ENCODE data around the gene SP110.
"Not testable (repeated sequence)": the region's sequence is repeated elsewhere in the genome, so short reads cannot be mapped to it uniquely, and the experiment has no call there.

SP110 gene

GRCh38 chr2:230135130-230135525, 84.7 kb downstream of the SP110 start:
- Histone ChIP-seq H3K4me1 (ENCODE audit: control insufficient read depth, low read depth, low read length) (no peaks in the 10 kb centered on the region), H3K27me3 (ENCODE audit: control insufficient read depth, insufficient read depth, low read length) (no peaks in the 10 kb centered on the region), H3K9ac (ENCODE audit: low read length) (no peak overlapping the region), H3K4me3 (ENCODE audit: low read length) (no peak overlapping the region), H3K27ac (ENCODE audit: low read length) (no peak overlapping the region), H3K9me3 (ENCODE audit: control insufficient read depth, low read depth, low read length) (no peaks in the 10 kb centered on the region), H3K36me3 (ENCODE audit: control insufficient read depth, low read depth, low read length) (no peaks in the 10 kb centered on the region)

GRCh38 chr2:230134496-230135129, 85.2 kb downstream of the SP110 start:
- H3K9me3 ChIP-seq (ENCODE audit: control insufficient read depth, low read depth, low read length): no peaks in the 10 kb centered on the region
- no peak overlapping the region for H3K9ac ChIP-seq (ENCODE audit: low read length)
- H3K4me3 ChIP-seq (ENCODE audit: low read length): no peak overlapping the region
- no peaks in the 10 kb centered on the region for H3K36me3 ChIP-seq (ENCODE audit: control insufficient read depth, low read depth, low read length)
- no peaks in the 10 kb centered on the region for H3K27me3 ChIP-seq (ENCODE audit: control insufficient read depth, insufficient read depth, low read length)
- H3K27ac ChIP-seq (ENCODE audit: low read length): no peak overlapping the region
- H3K4me1 ChIP-seq (ENCODE audit: control insufficient read depth, low read depth, low read length): no peaks in the 10 kb centered on the region

DNA sequence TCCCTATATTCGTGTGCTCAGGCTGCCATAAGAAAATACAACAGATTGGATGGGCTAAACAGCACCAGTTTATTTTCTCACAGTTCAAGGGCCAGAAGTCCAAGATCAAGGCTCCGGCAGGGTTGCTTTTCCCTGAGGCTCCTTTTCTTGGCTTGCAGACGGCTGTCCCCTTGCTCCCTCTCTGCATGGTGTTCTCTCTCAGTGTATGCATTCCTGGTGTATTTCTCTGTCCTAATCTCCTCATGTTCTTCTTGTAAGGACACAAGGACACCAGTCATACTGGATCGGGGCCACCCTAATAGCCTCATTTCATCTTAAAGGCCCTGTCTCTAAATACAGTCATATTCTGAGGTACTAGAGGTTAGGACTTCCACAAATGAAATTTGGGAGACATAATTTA, 88.4 kb downstream of the SP110 start:
- no peaks in the 10 kb centered on the region for H3K27me3 ChIP-seq (ENCODE audit: control insufficient read depth, insufficient read depth, low read length)
- no peaks in the 10 kb centered on the region for H3K9me3 ChIP-seq (ENCODE audit: control insufficient read depth, low read depth, low read length)
- H3K4me3 ChIP-seq (ENCODE audit: low read length): no peak overlapping the region
- no peak overlapping the region for H3K27ac ChIP-seq (ENCODE audit: low read length)
- H3K4me1 ChIP-seq (ENCODE audit: control insufficient read depth, low read depth, low read length): no peaks in the 10 kb centered on the region
- no peaks in the 10 kb centered on the region for H3K36me3 ChIP-seq (ENCODE audit: control insufficient read depth, low read depth, low read length)
- no peak overlapping the region for H3K9ac ChIP-seq (ENCODE audit: low read length)

- Histone ChIP-seq H3K36me3 (ENCODE audit: control insufficient read depth, low read depth, low read length) (no peaks in the 10 kb centered on the region), H3K27ac (ENCODE audit: low read length) (no peak overlapping the region), H3K9ac (ENCODE audit: low read length) (no peak overlapping the region), H3K27me3 (ENCODE audit: control insufficient read depth, insufficient read depth, low read length) (no peaks in the 10 kb centered on the region), H3K4me1 (ENCODE audit: control insufficient read depth, low read depth, low read length) (no peaks in the 10 kb centered on the region), H3K4me3 (ENCODE audit: low read length) (no peak overlapping the region), H3K9me3 (ENCODE audit: control insufficient read depth, low read depth, low read length) (no peaks in the 10 kb centered on the region)
These were observed 89.0 kb downstream of the SP110 start for GRCh38 chr2:230130668-230131364.

DNA sequence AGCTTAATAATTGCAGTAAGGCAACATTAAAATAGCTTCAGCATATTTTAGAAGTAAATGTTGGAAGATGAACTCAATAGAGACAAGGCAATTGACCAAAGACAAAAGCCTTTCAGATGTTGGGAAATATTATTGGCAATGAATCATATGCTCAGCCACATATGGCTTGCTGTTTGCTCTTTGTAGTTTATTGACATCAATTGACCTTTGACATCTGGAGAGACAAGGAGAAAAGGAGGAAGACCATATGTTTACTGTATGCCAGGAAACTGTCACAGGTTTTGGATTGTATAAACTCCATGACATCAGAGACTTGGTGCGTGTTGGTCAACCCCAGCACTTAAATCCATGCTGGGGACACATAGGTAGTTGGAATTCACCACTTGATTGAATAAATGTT, 90.4 kb downstream of the SP110 start:
- no peak overlapping the region for H3K9ac ChIP-seq (ENCODE audit: low read length)

DNA sequence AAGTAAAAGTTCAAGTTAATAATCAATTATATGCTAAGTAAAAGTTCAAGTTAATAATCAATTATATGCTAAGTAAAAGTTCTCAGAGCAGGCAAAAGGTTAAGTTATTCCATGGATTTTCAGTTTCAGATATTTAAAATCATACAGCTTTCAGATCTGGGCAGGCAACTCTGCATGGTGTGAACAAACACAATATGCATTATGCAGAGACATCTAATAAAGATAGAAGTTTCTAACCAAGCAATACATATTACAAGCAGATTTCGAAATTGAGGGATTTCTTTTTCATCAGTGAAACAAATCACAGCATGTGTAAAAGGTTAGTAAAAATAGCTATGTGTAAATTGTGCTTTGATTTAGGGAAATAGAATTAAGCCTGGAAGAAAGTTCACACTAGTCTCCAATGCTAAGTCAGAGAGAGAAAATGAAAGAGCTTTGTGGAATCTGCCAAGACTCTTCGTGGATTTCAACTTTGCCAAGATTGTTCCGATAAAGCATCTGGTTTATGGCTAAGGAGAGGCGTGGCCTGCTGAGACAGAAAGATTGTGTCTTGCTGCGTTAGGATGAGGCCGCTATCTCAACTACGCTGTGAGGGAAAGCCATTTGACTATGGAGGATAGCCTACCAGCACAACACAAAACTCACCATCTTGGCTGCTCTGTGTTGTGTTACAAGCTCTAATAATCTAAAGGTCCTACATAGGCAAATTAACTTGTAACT, 91.0 kb downstream of the SP110 start:
- H3K27ac ChIP-seq (ENCODE audit: low read length): no peak overlapping the region
- H3K9me3 ChIP-seq (ENCODE audit: control insufficient read depth, low read depth, low read length): no peaks in the 10 kb centered on the region
- no peak overlapping the region for H3K4me3 ChIP-seq (ENCODE audit: low read length)
- H3K36me3 ChIP-seq (ENCODE audit: control insufficient read depth, low read depth, low read length): no peaks in the 10 kb centered on the region
- H3K9ac ChIP-seq (ENCODE audit: low read length): no peak overlapping the region
- no peaks in the 10 kb centered on the region for H3K4me1 ChIP-seq (ENCODE audit: control insufficient read depth, low read depth, low read length)
- no peaks in the 10 kb centered on the region for H3K27me3 ChIP-seq (ENCODE audit: control insufficient read depth, insufficient read depth, low read length)

More for the DNA sequence above, 90.4 kb downstream of the SP110 start:
- no peak overlapping the region for H3K27ac ChIP-seq (ENCODE audit: low read length)
- no peaks in the 10 kb centered on the region for H3K4me1 ChIP-seq (ENCODE audit: control insufficient read depth, low read depth, low read length)
- no peaks in the 10 kb centered on the region for H3K27me3 ChIP-seq (ENCODE audit: control insufficient read depth, insufficient read depth, low read length)
- H3K36me3 ChIP-seq (ENCODE audit: control insufficient read depth, low read depth, low read length): no peaks in the 10 kb centered on the region
- H3K4me3 ChIP-seq (ENCODE audit: low read length): no peak overlapping the region
- H3K9me3 ChIP-seq (ENCODE audit: control insufficient read depth, low read depth, low read length): no peaks in the 10 kb centered on the region

DNA sequence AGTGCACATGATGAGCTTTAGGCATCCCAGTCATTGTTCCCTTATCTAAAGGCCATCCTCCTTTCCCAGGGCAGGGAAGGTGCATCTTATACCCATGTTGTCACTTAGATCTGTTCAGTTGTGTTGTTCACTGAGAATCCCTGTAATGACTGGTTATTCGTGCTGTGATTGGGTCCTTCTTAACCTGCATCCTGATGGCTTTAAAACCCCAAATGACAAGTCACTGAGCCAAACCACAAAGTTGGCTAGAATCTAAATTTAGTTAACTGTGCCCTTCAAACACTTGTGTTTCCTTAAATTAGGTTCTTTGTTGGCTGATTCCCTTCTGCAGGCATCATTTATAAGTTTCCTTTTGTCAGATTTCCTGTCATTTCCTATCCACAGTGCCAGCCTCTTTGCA, 92.6 kb downstream of the SP110 start:
- Histone ChIP-seq H3K4me3 (ENCODE audit: low read length) (no peak overlapping the region), H3K27me3 (ENCODE audit: control insufficient read depth, insufficient read depth, low read length) (no peaks in the 10 kb centered on the region), H3K36me3 (ENCODE audit: control insufficient read depth, low read depth, low read length) (no peaks in the 10 kb centered on the region), H3K4me1 (ENCODE audit: control insufficient read depth, low read depth, low read length) (no peaks in the 10 kb centered on the region), H3K9me3 (ENCODE audit: control insufficient read depth, low read depth, low read length) (no peaks in the 10 kb centered on the region), H3K27ac (ENCODE audit: low read length) (no peak overlapping the region), H3K9ac (ENCODE audit: low read length) (no peak overlapping the region)

DNA sequence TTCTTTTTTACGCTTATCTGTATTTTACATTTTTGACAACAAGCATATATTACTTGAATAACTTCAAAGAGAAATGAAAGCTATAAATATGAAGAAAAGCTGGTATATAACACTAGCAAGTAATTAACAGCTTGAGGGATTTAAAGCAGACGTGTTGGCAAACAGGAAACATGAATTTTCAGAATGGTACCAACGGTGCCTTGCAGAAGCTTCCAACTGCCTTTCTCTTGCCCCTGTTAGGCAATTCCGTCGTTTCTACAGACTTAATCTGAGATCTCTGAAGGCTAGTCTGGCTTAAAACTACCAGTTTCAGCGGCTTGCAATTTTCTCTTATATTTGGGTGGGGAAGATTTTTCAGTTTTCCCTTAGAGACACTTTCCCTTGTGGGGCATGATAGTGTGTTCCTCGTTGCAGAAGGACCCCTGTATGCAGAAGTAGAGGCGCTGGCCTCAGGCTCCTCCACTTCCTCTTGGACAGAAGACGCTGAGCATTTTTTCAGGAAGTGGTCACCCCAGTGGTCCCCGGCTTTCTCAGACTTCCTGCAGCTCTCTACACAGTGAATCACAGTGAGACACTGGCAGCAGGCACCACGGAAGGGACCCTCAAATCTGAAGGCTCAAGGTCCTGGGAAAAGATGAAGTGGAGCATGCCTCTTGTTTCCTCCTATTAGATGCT, 94.9 kb downstream of the SP110 start:
- H3K27ac ChIP-seq (ENCODE audit: low read length): no peak overlapping the region
- no peak overlapping the region for H3K4me3 ChIP-seq (ENCODE audit: low read length)
- H3K27me3 ChIP-seq (ENCODE audit: control insufficient read depth, insufficient read depth, low read length): no peaks in the 10 kb centered on the region
- no peak overlapping the region for H3K9ac ChIP-seq (ENCODE audit: low read length)
- no peaks in the 10 kb centered on the region for H3K4me1 ChIP-seq (ENCODE audit: control insufficient read depth, low read depth, low read length)
- H3K9me3 ChIP-seq (ENCODE audit: control insufficient read depth, low read depth, low read length): no peaks in the 10 kb centered on the region
- H3K36me3 ChIP-seq (ENCODE audit: control insufficient read depth, low read depth, low read length): no peaks in the 10 kb centered on the region

- H3K4me3 ChIP-seq (ENCODE audit: low read length): no peak overlapping the region
- no peaks in the 10 kb centered on the region for H3K36me3 ChIP-seq (ENCODE audit: control insufficient read depth, low read depth, low read length)
- H3K9ac ChIP-seq (ENCODE audit: low read length): no peak overlapping the region
- H3K27ac ChIP-seq (ENCODE audit: low read length): no peak overlapping the region
- no peaks in the 10 kb centered on the region for H3K27me3 ChIP-seq (ENCODE audit: control insufficient read depth, insufficient read depth, low read length)
- H3K4me1 ChIP-seq (ENCODE audit: control insufficient read depth, low read depth, low read length): no peaks in the 10 kb centered on the region
- no peaks in the 10 kb centered on the region for H3K9me3 ChIP-seq (ENCODE audit: control insufficient read depth, low read depth, low read length)
These were observed 95.5 kb downstream of the SP110 start for GRCh38 chr2:230124235-230124634.

GRCh38 chr2:230120376-230120775, 99.4 kb downstream of the SP110 start:
- H3K4me1 ChIP-seq (ENCODE audit: control insufficient read depth, low read depth, low read length); H3K4me3 ChIP-seq (ENCODE audit: low read length); H3K9ac ChIP-seq (ENCODE audit: low read length); H3K27me3 ChIP-seq (ENCODE audit: control insufficient read depth, insufficient read depth, low read length); H3K9me3 ChIP-seq (ENCODE audit: control insufficient read depth, low read depth, low read length); H3K36me3 ChIP-seq (ENCODE audit: control insufficient read depth, low read depth, low read length); H3K27ac ChIP-seq (ENCODE audit: low read length): not testable (repeated sequence)

DNA sequence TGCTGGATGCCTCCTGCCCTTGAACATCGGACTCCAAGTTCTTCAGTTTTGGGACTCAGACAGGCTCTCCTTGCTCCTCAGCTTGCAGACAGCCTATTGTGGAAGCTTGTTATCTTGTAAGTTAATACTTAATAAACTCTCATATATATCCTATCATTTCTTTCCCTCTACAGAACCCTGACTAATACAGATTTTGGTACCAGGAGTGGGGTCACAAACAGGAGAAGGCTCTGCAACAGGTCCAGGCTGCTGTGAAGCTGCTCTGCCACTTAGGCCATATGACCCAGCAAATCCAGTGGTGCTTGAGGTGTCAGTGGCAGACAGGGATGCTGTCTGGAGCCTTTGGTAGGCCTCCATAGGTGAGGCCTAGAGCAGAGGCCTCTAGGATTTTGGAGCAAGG, 100.0 kb downstream of the SP110 start:
- H3K9ac ChIP-seq (ENCODE audit: low read length); H3K4me3 ChIP-seq (ENCODE audit: low read length); H3K27ac ChIP-seq (ENCODE audit: low read length); H3K36me3 ChIP-seq (ENCODE audit: control insufficient read depth, low read depth, low read length); H3K27me3 ChIP-seq (ENCODE audit: control insufficient read depth, insufficient read depth, low read length); H3K4me1 ChIP-seq (ENCODE audit: control insufficient read depth, low read depth, low read length); H3K9me3 ChIP-seq (ENCODE audit: control insufficient read depth, low read depth, low read length): not testable (repeated sequence)
